Fibroblast of villous mesenchyme (primary cell): ENCODE measurements around the gene CDKN1B. TPM values are rescaled to one million over a fixed set of nuclear protein-coding genes. Genes with fewer than 3 reads are reported as not detected.
A peak's percentile ranks its signal among the peaks of the same experiment; 100 is the strongest.

Source experiments
- DNase-seq: peaks from one replicate; pipeline ENCODE4 v3.0.0-alpha.2; 2010; ENCODE audit warnings: low read depth
- H3K4me3 ChIP-seq: 2 replicates; pipeline ENCODE4 v1.5.1; 2011; ENCODE audit warnings: low read depth, mild to moderate bottlenecking, low read length
- CTCF ChIP-seq: IDR thresholded peaks from 2 replicates; pipeline ENCODE4 v1.5.1; 2012; ENCODE audit warnings: low read depth, mild to moderate bottlenecking, low read length; ENCODE audit not compliant: insufficient read depth
- total RNA-seq: library from RNA; depleted of rRNA; stranded (reverse); fragments of >200 nt; gene quantifications from 2 replicates; pipeline ENCODE4 v1.2.3, GENCODE V29; 2012

Gene CDKN1B
- 53.1 and 56.6 TPM in 2 replicates for total RNA-seq

GRCh38 chr12:12716793-12717585 lies at the start of gene CDKN1B:
TSS of gene CDKN1B (plus strand) at chr12:12717368. CDS start at chr12:12717840, 472 bp downstream.
- no peak for TF ChIP-seq CTCF
- peak; percentile 97 for DNase-seq

DNA sequence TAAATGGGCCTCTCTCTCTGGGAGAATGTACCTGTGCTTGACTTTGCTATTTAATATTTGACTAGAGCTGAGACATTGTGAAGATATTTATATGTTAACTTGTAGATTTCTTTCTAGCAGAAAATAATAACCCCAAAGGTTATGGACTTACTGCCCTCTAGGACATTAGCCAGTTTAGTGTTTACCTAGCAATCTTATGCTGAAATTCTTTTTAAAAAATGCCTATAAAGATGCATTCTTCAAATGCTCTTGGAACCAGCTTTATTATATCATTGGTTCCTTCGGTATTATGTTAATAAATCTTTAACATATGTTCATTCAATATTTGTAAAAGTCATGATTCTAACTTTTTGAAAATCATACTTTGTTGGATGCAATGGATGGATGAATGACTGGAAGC lies 49.2 kb upstream of the CDKN1B start:
- TF ChIP-seq CTCF, result no peak
- no peak for DNase-seq
- H3K4me3 ChIP-seq, result no peak overlapping the region

More at GRCh38 chr12:12716793-12717585, at the start of gene CDKN1B:
- H3K4me3 ChIP-seq, result peak within 1 kb of the TSS; percentile 94

- no peak overlapping the region for H3K4me3 ChIP-seq
- DNase-seq, result no peak
- TF ChIP-seq CTCF, result no peak
Observed at GRCh38 chr12:12669020-12669419, 48.1 kb upstream of the CDKN1B start.

GRCh38 chr12:12671850-12672660 lies 45.1 kb upstream of the CDKN1B start:
- no peak for TF ChIP-seq CTCF
- DNase-seq, result no peak
- no peak overlapping the region for H3K4me3 ChIP-seq

GRCh38 chr12:12673296-12673695 lies 43.9 kb upstream of the CDKN1B start:
- DNase-seq, result no peak
- no peak for TF ChIP-seq CTCF
- no peak overlapping the region for H3K4me3 ChIP-seq

DNA sequence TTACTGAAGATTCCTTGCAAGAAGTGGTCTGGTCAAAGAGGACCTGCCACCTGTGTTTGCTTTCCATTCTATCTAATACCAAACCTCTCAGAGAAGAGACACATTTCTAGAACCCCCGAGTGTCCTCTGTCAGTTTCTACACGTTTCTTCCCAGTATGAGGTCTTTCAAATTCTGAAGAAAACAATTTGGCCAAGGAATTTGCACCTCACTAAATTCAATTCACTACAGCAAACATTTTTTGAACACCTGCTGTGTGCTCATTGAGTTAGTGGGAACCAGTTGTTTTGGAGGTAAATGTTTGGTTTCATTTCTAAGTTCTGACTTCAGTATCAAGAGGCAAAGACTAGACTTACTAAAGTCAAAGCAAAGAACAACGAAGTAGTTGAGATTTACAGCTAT lies 40.6 kb upstream of the CDKN1B start:
- no peak for DNase-seq
- no peak for TF ChIP-seq CTCF
- no peak overlapping the region for H3K4me3 ChIP-seq
